Psoas muscle (tissue), 8 donors: Measurements from ENCODE around the gene MYO5B. TPM values are rescaled to one million over a fixed set of nuclear protein-coding genes. Genes with fewer than 3 reads are reported as not detected.

Source experiments
- ATAC-seq, 4 donors: fragments of 200-7000 bp; cut with Tn5 transposase; one replicate each; pipeline ENCODE4 v1.9.1; 2020; ENCODE audit warnings: moderate library complexity in 3 of 4, mild to moderate bottlenecking in 2 of 4
- DNase-seq, 2 donors: peaks; one replicate each; pipeline ENCODE4 v3.0.0-alpha.2; 2020
- H3K27ac ChIP-seq: fragments of 200-600 bp; one replicate; pipeline ENCODE4 v1.8.0; 2022
- H3K27me3 ChIP-seq, 3 donors: fragments of 200-600 bp in 1 of 3; one replicate each; pipeline versions ENCODE4 v1.6.1 to v1.8.0; 2013 to 2022; ENCODE audit warnings: low read length in 2 of 3, mild to moderate bottlenecking in 2 of 3, moderate library complexity in 1 of 3; ENCODE audit not compliant: insufficient read depth in 3 of 3
- H3K36me3 ChIP-seq, 2 donors: fragments of 200-600 bp in 1 of 2; one replicate each; pipeline versions ENCODE4 v1.6.1 to v1.8.0; 2013 to 2022; ENCODE audit warnings: low read depth in 1 of 2, mild to moderate bottlenecking in 1 of 2, moderate library complexity in 1 of 2; ENCODE audit not compliant: insufficient read depth in 1 of 2
- H3K4me1 ChIP-seq: fragments of 200-600 bp; one replicate; pipeline ENCODE4 v1.8.0; 2022
- H3K4me3 ChIP-seq: fragments of 200-600 bp; one replicate; pipeline ENCODE4 v1.8.0; 2022; ENCODE audit warnings: mild to moderate bottlenecking
- H3K9me3 ChIP-seq: fragments of 200-600 bp; one replicate; pipeline ENCODE4 v1.8.0; 2022
- WGBS, 3 donors: extraction: QIAGEN DNeasy Blood & Tissue Kit; methylation state at CpG; one replicate each; pipeline versions ENCODE4 v1.1.6 to v1.1.7; 2013; 5-methylcytosine and 5-hydroxymethylcytosine counted together
- intact Hi-C, 2 donors: fragments of 100-400 bp; cut with DNase I; formaldehyde crosslinking; loops; one replicate each; pipeline versions ENCODE4 v1.11.0 to v1.14.2; 2022
- polyA plus RNA-seq, 3 donors: library from polyadenylated mRNA; stranded (reverse); fragments of 200-250 nt; gene quantifications; one replicate each; pipeline ENCODE4 v1.2.3, GENCODE V29; 2013
- total RNA-seq, 4 donors: library from RNA; stranded (reverse); fragmentation: NEBNext Ultra II Directional in 2 of 4; extraction: Animal tissue kit (Norgen Biotek cat#: 25700) in 2 of 4; gene quantifications; one replicate each; pipeline versions ENCODE4 v1.2.1 to v1.2.4, GENCODE V29; 2021 to 2023
- TF ChIP-seq, protein P1 (sequence below): fragments of 200-600 bp; IDR thresholded peaks from one replicate; pipeline ENCODE4 v1.8.0; 2022; ENCODE audit warnings: antibody characterized with exemption
- donor health status: healthy with polysubstance abuse.
- donor health status: DM: no; HTN: no; CAD: no; lungs with moderate emphysema.
- donor health status: Bipolar disorder and iron deficiency.
- donor health status: healthy.
- donor health status: DM: yes; HTN: yes; CAD: no.
- donor health status: DM: no; HTN: no; CAD: no.
- donor health status: DM: no; HTN: no; CAD: no.
- donor health status: DM: yes; HTN: yes; CAD: no.

MYO5B gene
- total and polyA plus RNA-seq, 7 donors, result 0.10 to 1.2 (median 0.44) TPM

DNA sequence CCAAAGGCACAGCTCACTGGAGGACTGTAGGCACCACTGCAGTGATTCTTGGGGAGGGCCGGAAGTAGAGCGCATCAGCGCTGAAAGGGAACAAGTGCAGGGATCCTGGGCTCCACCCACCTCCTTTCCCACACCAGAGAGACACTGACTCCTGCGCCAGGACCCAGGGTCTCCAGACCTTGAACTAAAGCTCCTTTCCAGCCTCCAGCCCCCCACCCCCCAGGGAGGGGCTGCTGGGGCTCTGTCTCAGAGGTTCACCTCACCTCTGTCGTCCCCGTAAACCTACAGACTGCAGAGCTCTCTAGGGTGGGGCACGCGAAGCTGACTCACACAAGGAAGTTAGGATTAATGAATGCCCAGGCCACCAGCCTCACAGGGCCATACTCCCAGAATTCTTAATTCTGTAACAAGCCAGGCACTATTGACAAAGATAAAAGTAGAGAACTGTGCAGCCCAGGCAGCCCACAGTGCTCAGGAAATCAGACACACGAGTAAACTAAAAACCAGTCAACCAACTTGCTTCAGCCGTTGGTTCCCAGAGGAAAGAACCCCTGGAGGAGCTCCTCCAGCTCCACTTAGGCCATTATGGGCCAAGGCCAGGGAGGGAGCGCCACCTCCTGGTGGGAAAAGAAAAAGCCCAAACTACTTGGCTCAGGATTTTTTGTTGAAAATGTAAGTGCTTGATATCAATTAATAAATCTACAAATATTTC is 336.5 kb downstream of the MYO5B start:
- H3K36me3 ChIP-seq, result no peaks in the 10 kb centered on the region
- no peaks in the 10 kb centered on the region for H3K4me1 ChIP-seq
- TF ChIP-seq, protein P1, sequence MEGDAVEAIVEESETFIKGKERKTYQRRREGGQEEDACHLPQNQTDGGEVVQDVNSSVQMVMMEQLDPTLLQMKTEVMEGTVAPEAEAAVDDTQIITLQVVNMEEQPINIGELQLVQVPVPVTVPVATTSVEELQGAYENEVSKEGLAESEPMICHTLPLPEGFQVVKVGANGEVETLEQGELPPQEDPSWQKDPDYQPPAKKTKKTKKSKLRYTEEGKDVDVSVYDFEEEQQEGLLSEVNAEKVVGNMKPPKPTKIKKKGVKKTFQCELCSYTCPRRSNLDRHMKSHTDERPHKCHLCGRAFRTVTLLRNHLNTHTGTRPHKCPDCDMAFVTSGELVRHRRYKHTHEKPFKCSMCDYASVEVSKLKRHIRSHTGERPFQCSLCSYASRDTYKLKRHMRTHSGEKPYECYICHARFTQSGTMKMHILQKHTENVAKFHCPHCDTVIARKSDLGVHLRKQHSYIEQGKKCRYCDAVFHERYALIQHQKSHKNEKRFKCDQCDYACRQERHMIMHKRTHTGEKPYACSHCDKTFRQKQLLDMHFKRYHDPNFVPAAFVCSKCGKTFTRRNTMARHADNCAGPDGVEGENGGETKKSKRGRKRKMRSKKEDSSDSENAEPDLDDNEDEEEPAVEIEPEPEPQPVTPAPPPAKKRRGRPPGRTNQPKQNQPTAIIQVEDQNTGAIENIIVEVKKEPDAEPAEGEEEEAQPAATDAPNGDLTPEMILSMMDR, result peak; percentile 93
- ATAC-seq (peak; percentile 69 to 77 (median 74)), DNase-seq (peak; percentile 52 to 73)
- no peaks in the 10 kb centered on the region for H3K9me3 ChIP-seq
- no peaks in the 10 kb centered on the region for H3K27me3 ChIP-seq
- 53 to 64% (median 55%) methylated on average over 11 of the region's 11 CpGs for WGBS, 3 donors
- no peak overlapping the region for H3K4me3 ChIP-seq
- intact Hi-C loops, result loop anchor here (1.0 to 10.0 kb wide), 4 partner anchors 296 to 1184 kb away; partner anchors contain the start of gene LIPG (in 1 of the 2)
- H3K27ac ChIP-seq, result no peak overlapping the region

DNA sequence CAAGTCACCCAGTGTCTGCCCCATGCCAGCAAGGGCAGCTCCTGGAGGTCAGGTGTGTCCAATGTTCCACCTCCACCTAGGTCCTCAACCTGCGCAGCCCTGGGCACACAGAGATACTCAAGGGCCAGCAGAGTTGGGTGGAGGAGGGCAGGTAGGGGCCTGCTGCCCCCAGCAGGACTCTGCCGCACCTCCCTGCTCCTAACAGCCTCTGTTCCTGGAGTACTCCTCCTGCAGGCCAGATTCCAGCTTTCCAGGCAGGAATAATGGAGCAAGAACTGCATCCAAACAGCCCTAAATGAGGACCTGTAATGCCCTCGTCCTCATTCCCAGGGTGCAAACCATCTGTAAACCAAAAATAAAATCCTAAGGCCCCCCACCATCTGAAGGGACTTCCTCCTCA is 337.2 kb downstream of the MYO5B start:
- 87 to 95% (median 88%) methylated on average over 3 of the region's 3 CpGs for WGBS, 3 donors
- TF ChIP-seq, protein P1, result no peak
- Histone ChIP-seq H3K4me3 (no peak overlapping the region), H3K4me1 (no peaks in the 10 kb centered on the region), H3K36me3 (no peaks in the 10 kb centered on the region), H3K27me3 (no peaks in the 10 kb centered on the region), H3K27ac (no peak overlapping the region), H3K9me3 (no peaks in the 10 kb centered on the region)
- intact Hi-C loops, result loop anchor here (1.0 to 10.0 kb wide), 4 partner anchors 295 to 1183 kb away; partner anchors contain the start of gene LIPG (in 1 of the 2)
- DNase-seq (no peak), ATAC-seq (no peak)

DNA sequence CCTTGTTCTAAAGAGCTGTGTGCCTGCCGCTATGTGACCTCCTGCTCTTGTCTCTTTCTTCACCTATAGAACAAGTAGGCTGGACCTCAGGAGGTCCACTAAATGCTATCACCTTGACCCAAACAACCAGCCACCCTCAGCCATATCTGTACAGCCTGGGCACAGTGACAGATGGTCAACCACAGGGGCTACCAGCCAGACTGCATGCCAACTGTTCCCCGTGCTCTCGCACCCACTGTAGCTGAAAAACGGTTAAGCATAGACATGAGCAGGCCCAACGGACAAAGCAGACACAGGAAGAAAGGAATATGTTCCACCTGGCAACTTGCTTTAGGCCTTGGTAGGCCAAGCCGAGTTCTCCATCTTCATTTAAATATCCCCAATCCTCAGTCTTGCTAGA is 338.5 kb downstream of the MYO5B start:
- intact Hi-C loops, result loop anchor here (5.0 to 10.0 kb wide), 2 partner anchors 344 to 1182 kb away; no protein-coding TSS in a partner anchor
- DNase-seq, result no peak
- no peak overlapping the region for H3K4me3 ChIP-seq
- TF ChIP-seq, protein P1, result no peak
- no peak overlapping the region for H3K27ac ChIP-seq
- H3K27me3 ChIP-seq, result no peaks in the 10 kb centered on the region
- 80 to 86% (median 84%) methylated on average over 6 of the region's 6 CpGs for WGBS, 3 donors
- ATAC-seq, result no peak
- no peaks in the 10 kb centered on the region for H3K9me3 ChIP-seq
- H3K36me3 ChIP-seq, result no peaks in the 10 kb centered on the region
- no peaks in the 10 kb centered on the region for H3K4me1 ChIP-seq

DNA sequence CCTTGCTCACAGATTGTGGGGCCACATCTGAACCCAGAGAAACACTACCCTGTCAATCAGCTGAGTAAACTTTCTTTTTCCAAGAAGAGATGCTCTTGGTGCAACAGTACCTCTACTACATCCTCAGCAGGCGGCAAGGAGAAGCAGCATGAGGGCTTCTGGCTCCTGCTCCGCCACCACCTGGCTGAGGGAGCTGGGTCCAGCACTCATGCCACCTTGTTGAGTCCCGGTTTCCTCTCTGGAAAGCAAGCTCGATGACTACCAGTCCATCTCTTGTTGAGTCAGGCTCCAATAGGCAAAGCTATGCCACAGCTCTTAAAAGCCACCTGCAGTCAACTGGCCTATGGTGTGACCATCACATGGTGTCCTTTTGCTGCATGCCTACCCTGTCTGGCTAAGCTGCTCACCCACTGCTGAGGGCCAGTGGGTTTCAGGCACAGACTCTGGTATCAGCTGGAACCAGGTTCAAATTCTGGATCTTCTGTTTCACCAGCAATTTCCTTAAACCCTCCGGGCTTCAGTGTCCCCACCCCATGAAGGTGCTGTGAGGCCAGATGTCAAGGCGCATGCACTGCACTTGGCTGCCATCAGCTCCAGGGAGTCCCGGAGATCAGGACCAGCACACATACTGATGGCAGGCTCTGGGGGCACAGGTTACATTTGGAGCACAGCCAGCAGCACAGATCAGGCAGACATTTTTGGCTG is 339.1 kb downstream of the MYO5B start:
- TF ChIP-seq, protein P1, result no peak

More for the DNA sequence above, 339.1 kb downstream of the MYO5B start:
- no peaks in the 10 kb centered on the region for H3K4me1 ChIP-seq
- H3K27ac ChIP-seq, result no peak overlapping the region
- no peaks in the 10 kb centered on the region for H3K9me3 ChIP-seq
- no peaks in the 10 kb centered on the region for H3K36me3 ChIP-seq
- WGBS, 3 donors, result 89 to 93% (median 91%) methylated on average over 7 of the region's 7 CpGs
- intact Hi-C loops, result loop anchor here (5.0 to 10.0 kb wide), 2 partner anchors 344 to 1181 kb away; no protein-coding TSS in a partner anchor
- no peak for ATAC-seq
- DNase-seq, result no peak
- H3K27me3 ChIP-seq, result no peaks in the 10 kb centered on the region
- no peak overlapping the region for H3K4me3 ChIP-seq
